Cardiac muscle cell (in vitro differentiated cells and primary cell): Measurements from ENCODE around the gene STRADA. TPM values are rescaled to one million over a fixed set of nuclear protein-coding genes. Genes with fewer than 3 reads are reported as not detected.
"Not testable (repeated sequence)": the region's sequence is repeated elsewhere in the genome, so short reads cannot be mapped to it uniquely, and the experiment has no call there.

Source experiments
- DNase-seq, 2 donors: peaks; one replicate each; pipeline versions ENCODE4 v3.0.0 to v3.0.0-alpha.2; 2010 to 2017; ENCODE audit warnings: low read depth in 1 of 2, low spot score in 1 of 2
- H3K27ac ChIP-seq: fragments of 200-600 bp; sonication (generic); 2 replicates; pipeline ENCODE4 v1.5.1; 2016
- H3K27me3 ChIP-seq: fragments of 200-600 bp; sonication (generic); 2 replicates; pipeline ENCODE4 v1.6.0; 2016; ENCODE audit warnings: control low read depth
- H3K36me3 ChIP-seq: fragments of 200-600 bp; sonication (generic); 2 replicates; pipeline ENCODE4 v1.5.1; 2016; ENCODE audit warnings: control low read depth
- H3K4me1 ChIP-seq: fragments of 200-600 bp; sonication (generic); 2 replicates; pipeline ENCODE4 v1.8.1; 2017; ENCODE audit warnings: low read depth, mild to moderate bottlenecking, mixed run types
- H3K4me3 ChIP-seq: fragments of 200-600 bp; sonication (generic); 2 replicates; pipeline ENCODE4 v1.5.1; 2016; ENCODE audit warnings: mild to moderate bottlenecking
- H3K9me3 ChIP-seq: fragments of 200-600 bp; sonication (generic); 2 replicates; pipeline ENCODE4 v1.5.1; 2017; ENCODE audit warnings: low read depth, mild to moderate bottlenecking, control low read depth
- polyA plus RNA-seq: library from polyadenylated mRNA; unstranded; fragments of >200 nt; fragmentation: Nextera tagmentation; extraction: Ambion mirVana; gene quantifications from 2 replicates; pipeline ENCODE4 v1.2.1, GENCODE V29; 2016
- total RNA-seq: library from RNA; depleted of rRNA; stranded (reverse); fragments of >200 nt; gene quantifications from 2 replicates; pipeline ENCODE4 v1.2.3, GENCODE V29; 2016
- TF ChIP-seq, protein P1 (sequence below): IDR thresholded peaks from 2 replicates; pipeline ENCODE4 v1.5.1; 2012; ENCODE audit warnings: low read depth, mild to moderate bottlenecking, low read length

STRADA gene
- total and polyA plus RNA-seq, 2 experiments from 2014 or later = 30.3 to 53.1 TPM

DNA sequence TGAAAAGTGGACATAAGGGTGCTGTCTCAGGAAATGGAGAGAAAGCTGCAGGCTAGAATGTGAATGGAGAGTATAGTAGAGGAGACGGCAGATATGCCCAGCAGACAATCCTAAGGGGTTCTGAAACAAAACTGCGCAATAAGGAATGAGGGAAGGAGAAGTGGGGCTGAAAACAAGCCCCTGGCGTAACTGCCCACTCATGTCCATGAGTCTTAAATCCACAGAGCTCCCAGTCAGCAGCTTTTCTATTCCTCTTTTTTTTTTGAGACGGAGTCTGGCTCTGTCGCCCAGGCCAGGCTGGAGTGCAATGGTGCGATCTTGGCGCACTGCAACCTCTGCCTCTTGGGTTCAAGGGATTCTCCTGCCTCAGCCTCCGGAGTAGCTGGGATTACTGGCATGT lies 5.9 kb downstream of the STRADA start:
- DNase-seq = no peak
- Histone ChIP-seq H3K27ac (no peak overlapping the region), H3K27me3 (no peaks in the 10 kb centered on the region), H3K9me3 (no peaks in the 10 kb centered on the region), H3K36me3 (no peaks in the 10 kb centered on the region), H3K4me1 (peaks cover 5% of the 10 kb centered on the region), H3K4me3 (no peak overlapping the region)
- TF ChIP-seq, protein P1, sequence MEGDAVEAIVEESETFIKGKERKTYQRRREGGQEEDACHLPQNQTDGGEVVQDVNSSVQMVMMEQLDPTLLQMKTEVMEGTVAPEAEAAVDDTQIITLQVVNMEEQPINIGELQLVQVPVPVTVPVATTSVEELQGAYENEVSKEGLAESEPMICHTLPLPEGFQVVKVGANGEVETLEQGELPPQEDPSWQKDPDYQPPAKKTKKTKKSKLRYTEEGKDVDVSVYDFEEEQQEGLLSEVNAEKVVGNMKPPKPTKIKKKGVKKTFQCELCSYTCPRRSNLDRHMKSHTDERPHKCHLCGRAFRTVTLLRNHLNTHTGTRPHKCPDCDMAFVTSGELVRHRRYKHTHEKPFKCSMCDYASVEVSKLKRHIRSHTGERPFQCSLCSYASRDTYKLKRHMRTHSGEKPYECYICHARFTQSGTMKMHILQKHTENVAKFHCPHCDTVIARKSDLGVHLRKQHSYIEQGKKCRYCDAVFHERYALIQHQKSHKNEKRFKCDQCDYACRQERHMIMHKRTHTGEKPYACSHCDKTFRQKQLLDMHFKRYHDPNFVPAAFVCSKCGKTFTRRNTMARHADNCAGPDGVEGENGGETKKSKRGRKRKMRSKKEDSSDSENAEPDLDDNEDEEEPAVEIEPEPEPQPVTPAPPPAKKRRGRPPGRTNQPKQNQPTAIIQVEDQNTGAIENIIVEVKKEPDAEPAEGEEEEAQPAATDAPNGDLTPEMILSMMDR = no peak

DNA sequence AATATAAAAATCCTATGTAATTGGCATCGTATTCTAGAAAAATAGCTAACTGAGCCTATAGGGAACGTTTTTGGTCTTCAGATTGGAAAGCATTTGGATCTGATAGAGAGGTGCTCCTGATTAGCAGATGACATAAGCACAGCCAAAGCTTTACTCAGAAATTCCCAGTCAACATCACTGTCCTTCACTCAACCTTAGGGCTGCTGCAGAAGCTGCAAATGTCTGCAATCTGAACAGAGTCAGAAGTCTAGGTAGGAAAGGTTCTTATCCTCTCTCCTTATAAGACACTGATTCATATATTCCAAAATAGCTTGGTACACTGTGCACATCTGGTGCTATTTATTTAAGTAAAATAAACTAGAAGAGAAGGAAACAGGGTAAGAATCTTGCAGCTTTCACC lies 19.2 kb downstream of the STRADA start:
- Histone ChIP-seq H3K4me1 (peaks cover 20% of the 10 kb centered on the region), H3K4me3 (no peak overlapping the region), H3K27ac (peak overlapping the region; percentile 67), H3K36me3 (peaks cover 13% of the 10 kb centered on the region), H3K27me3 (no peaks in the 10 kb centered on the region), H3K9me3 (no peaks in the 10 kb centered on the region)
- TF ChIP-seq, protein P1 = no peak
- DNase-seq = no peak

DNA sequence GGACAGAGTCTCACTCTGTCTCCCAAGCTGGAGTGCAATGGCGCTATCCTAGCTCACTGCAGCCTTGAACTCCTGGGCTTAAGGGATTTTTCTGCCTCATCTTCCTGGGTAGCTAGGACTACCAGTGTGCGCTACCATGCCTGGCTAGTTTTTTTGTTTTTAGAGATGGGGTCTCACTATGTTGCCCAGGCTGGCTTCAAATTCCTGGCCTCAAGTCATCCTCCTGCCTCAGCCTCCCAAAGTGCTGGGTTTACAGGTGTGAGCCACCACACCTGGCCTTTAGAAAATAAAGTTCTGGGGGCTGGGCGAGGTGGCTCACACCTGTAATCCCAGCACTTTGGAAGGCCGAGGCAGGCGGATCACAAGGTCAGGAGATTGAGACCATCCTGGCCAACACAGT lies 21.4 kb downstream of the STRADA start:
- not testable (repeated sequence) for DNase-seq, H3K36me3 ChIP-seq, H3K27ac ChIP-seq, H3K9me3 ChIP-seq, H3K27me3 ChIP-seq, H3K4me3 ChIP-seq
- H3K4me1 ChIP-seq = peaks cover 20% of the 10 kb centered on the region

DNA sequence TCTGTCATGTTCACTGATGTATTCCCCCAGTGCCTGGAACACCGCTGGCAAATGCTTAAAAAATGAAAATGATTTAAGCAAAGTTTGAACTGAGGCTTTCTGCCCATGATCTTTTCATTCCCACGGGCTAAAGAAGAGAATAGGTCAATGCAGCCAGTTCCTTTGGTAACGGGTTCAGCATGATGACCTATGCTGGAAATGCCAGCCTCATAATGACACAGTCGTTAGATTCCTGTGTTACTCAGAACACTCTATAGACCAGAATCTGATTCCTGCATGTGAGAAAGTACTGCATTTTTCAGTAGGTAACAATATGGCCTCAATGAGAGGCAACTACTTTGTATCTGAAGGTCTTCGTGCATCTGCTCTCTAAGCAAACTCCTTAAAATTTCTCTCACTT lies 22.6 kb downstream of the STRADA start:
- DNase-seq = no peak
- Histone ChIP-seq H3K9me3 (no peaks in the 10 kb centered on the region), H3K27ac (no peak overlapping the region), H3K4me3 (no peak overlapping the region), H3K4me1 (peaks cover 27% of the 10 kb centered on the region), H3K36me3 (no peaks in the 10 kb centered on the region), H3K27me3 (no peaks in the 10 kb centered on the region)
- TF ChIP-seq, protein P1 = no peak

DNA sequence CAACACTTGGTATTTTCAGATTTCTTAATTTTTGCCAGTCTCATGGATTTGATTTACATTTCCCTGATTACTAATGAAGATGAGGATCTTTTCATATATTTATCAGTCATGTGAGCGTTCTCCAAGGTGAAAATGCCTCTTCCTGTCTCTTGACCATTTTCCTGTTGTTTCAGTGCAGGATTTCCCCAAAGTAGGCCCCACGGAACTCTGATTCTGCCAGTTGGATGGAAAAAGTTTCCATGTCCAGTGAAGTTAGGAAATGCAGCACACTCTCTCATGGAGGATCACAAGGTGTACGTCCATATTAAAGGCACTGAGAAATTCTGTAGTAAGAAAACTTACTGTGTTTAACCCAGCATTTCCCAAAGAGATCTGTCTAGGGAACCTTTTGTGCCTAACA lies 25.2 kb downstream of the STRADA start:
- TF ChIP-seq, protein P1 = no peak
- no peak overlapping the region for H3K27ac ChIP-seq
- DNase-seq = no peak
- no peaks in the 10 kb centered on the region for H3K9me3 ChIP-seq
- no peak overlapping the region for H3K4me3 ChIP-seq
- peaks cover 9% of the 10 kb centered on the region for H3K4me1 ChIP-seq
- H3K27me3 ChIP-seq = no peaks in the 10 kb centered on the region
- peaks cover 10% of the 10 kb centered on the region for H3K36me3 ChIP-seq

DNA sequence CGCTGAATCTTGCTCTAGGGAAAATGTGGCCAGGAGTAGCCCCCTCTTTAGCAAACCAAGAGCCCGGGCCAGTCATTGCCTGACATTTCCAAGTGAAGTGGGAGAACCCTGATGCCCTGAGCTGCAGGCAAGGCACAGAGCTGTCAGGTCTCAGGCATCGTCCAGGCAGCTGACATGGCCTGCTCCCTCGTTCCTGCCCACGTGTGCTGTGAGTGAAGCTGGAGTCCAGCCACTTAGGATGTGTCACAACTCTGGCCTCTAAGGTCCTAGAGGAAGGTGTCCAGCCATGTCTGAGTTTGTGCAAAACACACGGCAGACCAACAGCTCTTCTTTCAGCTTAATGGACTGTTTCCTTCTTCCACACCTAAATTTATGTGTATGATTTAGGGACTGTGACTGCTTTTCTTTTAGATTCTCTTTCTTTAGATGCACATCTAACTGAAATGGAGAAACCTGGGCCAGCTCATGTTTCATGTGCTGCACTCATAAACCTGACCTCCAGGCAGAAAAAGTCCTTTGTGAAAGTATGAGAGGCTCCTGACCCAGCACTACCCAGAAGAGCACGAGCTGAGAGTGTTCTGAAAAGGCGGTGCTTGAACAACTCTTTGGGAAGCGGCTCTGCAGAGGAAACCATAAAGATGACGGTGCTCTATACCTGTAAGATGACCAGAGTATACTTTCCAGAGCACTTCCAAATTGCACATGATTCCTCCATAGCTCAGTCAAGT lies 26.9 kb downstream of the STRADA start:
- H3K36me3 ChIP-seq = peaks cover 12% of the 10 kb centered on the region

More for the DNA sequence above, 26.9 kb downstream of the STRADA start:
- Histone ChIP-seq H3K4me3 (no peak overlapping the region), H3K4me1 (peaks cover 9% of the 10 kb centered on the region), H3K27me3 (no peaks in the 10 kb centered on the region), H3K27ac (peak overlapping the region; percentile 74), H3K9me3 (no peaks in the 10 kb centered on the region)
- DNase-seq = peak; percentile 29 to 66
- TF ChIP-seq, protein P1 = no peak
